DOHH2 (cell line): ENCODE measurements around the gene AFF2.

Source experiments
- H3F3A ChIP-seq: fragments of 200-600 bp; sonication (generic), shearing (Covaris generic); 2 replicates; pipeline ENCODE4 v1.6.0; 2016; ENCODE audit warnings: antibody characterized with exemption, mild to moderate bottlenecking; ENCODE audit not compliant: control insufficient read depth, insufficient read depth
- H3K27ac ChIP-seq: fragments of 200-600 bp; sonication (generic); 2 replicates; pipeline ENCODE4 v1.5.1; 2014; ENCODE audit warnings: low read depth, mild to moderate bottlenecking, low read length, moderate library complexity
- H3K27me3 ChIP-seq: fragments of 200-600 bp; sonication (generic); 2 replicates; pipeline ENCODE4 v1.6.1; 2014; ENCODE audit warnings: mild to moderate bottlenecking, low read length, mixed read lengths; ENCODE audit not compliant: control insufficient read depth
- H3K36me3 ChIP-seq: fragments of 200-600 bp; sonication (generic); 2 replicates; pipeline ENCODE4 v1.6.1; 2014; ENCODE audit warnings: mild to moderate bottlenecking, low read length, moderate library complexity, mixed read lengths; ENCODE audit not compliant: control insufficient read depth
- H3K4me1 ChIP-seq: fragments of 200-600 bp; sonication (generic); 2 replicates; pipeline ENCODE4 v1.6.1; 2014; ENCODE audit warnings: mild to moderate bottlenecking, low read length, mixed read lengths; ENCODE audit not compliant: control insufficient read depth
- H3K4me2 ChIP-seq: fragments of 200-600 bp; sonication (generic); 2 replicates; pipeline ENCODE4 v1.6.0; 2014; ENCODE audit warnings: mild to moderate bottlenecking, low read length, moderate library complexity
- H3K4me3 ChIP-seq: fragments of 200-600 bp; sonication (generic); 2 replicates; pipeline ENCODE4 v1.5.1; 2014; ENCODE audit warnings: mild to moderate bottlenecking, low read length, mixed read lengths
- H3K79me2 ChIP-seq: fragments of 200-600 bp; sonication (generic); 2 replicates; pipeline ENCODE4 v1.6.1; 2014; ENCODE audit warnings: mild to moderate bottlenecking, low read length, mixed read lengths; ENCODE audit not compliant: control insufficient read depth
- H3K9me2 ChIP-seq: fragments of 200-600 bp; sonication (generic); replicated peaks from 2 replicates; pipeline ENCODE4 v1.6.1; 2014; ENCODE audit warnings: mild to moderate bottlenecking, low read length, mixed read lengths; ENCODE audit not compliant: control insufficient read depth
- H3K9me3 ChIP-seq: fragments of 200-600 bp; sonication (generic); 2 replicates; pipeline ENCODE4 v1.6.1; 2014; ENCODE audit warnings: antibody characterized with exemption, low read length, mixed read lengths; ENCODE audit not compliant: control insufficient read depth, insufficient read depth
- H4K20me1 ChIP-seq: fragments of 200-600 bp; sonication (generic); 2 replicates; pipeline ENCODE4 v1.6.0; 2014; ENCODE audit warnings: low read depth, mild to moderate bottlenecking, antibody characterized with exemption, low read length, moderate library complexity; ENCODE audit not compliant: control insufficient read depth, insufficient read depth
- CTCF ChIP-seq: fragments of 200-600 bp; sonication (generic); IDR thresholded peaks from one replicate; pipeline ENCODE4 v1.5.1; 2014; ENCODE audit warnings: antibody characterized with exemption, mild to moderate bottlenecking, low read depth, low read length; ENCODE audit not compliant: poor library complexity, severe bottlenecking
- EZH2phosphoT487 ChIP-seq: fragments of 200-600 bp; sonication (generic); IDR thresholded peaks from 2 replicates; pipeline ENCODE4 v1.6.1; 2017; ENCODE audit warnings: borderline replicate concordance, mild to moderate bottlenecking, antibody characterized with exemption, low read length, moderate library complexity, mixed read lengths

The AFF2 gene

GRCh38 chrX:149021159-149021558 is 520.7 kb downstream of the AFF2 start:
- H3K36me3 ChIP-seq = no peaks in the 10 kb centered on the region
- no peak overlapping the region for H3K4me2 ChIP-seq
- no peaks in the 10 kb centered on the region for H3K79me2 ChIP-seq
- no peaks in the 10 kb centered on the region for H3F3A ChIP-seq
- no peak overlapping the region for H3K4me3 ChIP-seq
- no peak for TF ChIP-seq CTCF
- TF ChIP-seq EZH2phosphoT487 = no peak
- H3K27me3 ChIP-seq = no peaks in the 10 kb centered on the region
- H4K20me1 ChIP-seq = no peaks in the 10 kb centered on the region
- no peaks in the 10 kb centered on the region for H3K4me1 ChIP-seq
- no peak overlapping the region for H3K27ac ChIP-seq
- H3K9me3 ChIP-seq = no peaks in the 10 kb centered on the region
- no peaks in the 10 kb centered on the region for H3K9me2 ChIP-seq

GRCh38 chrX:149022485-149022884 is 522.1 kb downstream of the AFF2 start:
- Histone ChIP-seq H3K27me3 (no peaks in the 10 kb centered on the region), H4K20me1 (no peaks in the 10 kb centered on the region), H3K4me1 (no peaks in the 10 kb centered on the region), H3K79me2 (no peaks in the 10 kb centered on the region), H3K4me3 (no peak overlapping the region), H3F3A (no peaks in the 10 kb centered on the region), H3K36me3 (no peaks in the 10 kb centered on the region), H3K9me2 (no peaks in the 10 kb centered on the region), H3K9me3 (no peaks in the 10 kb centered on the region), H3K4me2 (no peak overlapping the region), H3K27ac (no peak overlapping the region)
- TF ChIP-seq EZH2phosphoT487 = no peak
- TF ChIP-seq CTCF = no peak

- H3K27me3 ChIP-seq = no peaks in the 10 kb centered on the region
- TF ChIP-seq CTCF (no peak), EZH2phosphoT487 (no peak)
- no peaks in the 10 kb centered on the region for H3K9me3 ChIP-seq
- no peaks in the 10 kb centered on the region for H3F3A ChIP-seq
- H3K9me2 ChIP-seq = no peaks in the 10 kb centered on the region
- no peak overlapping the region for H3K4me2 ChIP-seq
- no peaks in the 10 kb centered on the region for H3K79me2 ChIP-seq
- no peaks in the 10 kb centered on the region for H3K36me3 ChIP-seq
- H3K27ac ChIP-seq = no peak overlapping the region
- H3K4me3 ChIP-seq = no peak overlapping the region
- no peaks in the 10 kb centered on the region for H3K4me1 ChIP-seq
- H4K20me1 ChIP-seq = no peaks in the 10 kb centered on the region
Measured at GRCh38 chrX:149032449-149032848, 532.0 kb downstream of the AFF2 start.

GRCh38 chrX:149036086-149036485 is 535.7 kb downstream of the AFF2 start:
- H3K27ac ChIP-seq = no peak overlapping the region
- no peaks in the 10 kb centered on the region for H3K79me2 ChIP-seq
- no peaks in the 10 kb centered on the region for H4K20me1 ChIP-seq
- no peaks in the 10 kb centered on the region for H3K27me3 ChIP-seq
- no peaks in the 10 kb centered on the region for H3K9me3 ChIP-seq
- no peaks in the 10 kb centered on the region for H3K36me3 ChIP-seq
- H3K4me3 ChIP-seq = no peak overlapping the region
- TF ChIP-seq EZH2phosphoT487 (no peak), CTCF (no peak)
- H3K9me2 ChIP-seq = no peaks in the 10 kb centered on the region
- H3K4me2 ChIP-seq = no peak overlapping the region
- H3F3A ChIP-seq = no peaks in the 10 kb centered on the region
- H3K4me1 ChIP-seq = no peaks in the 10 kb centered on the region
